HFFc6 (cell line): ENCODE data around the gene PDIK1L. TPM values are rescaled to one million over a fixed set of nuclear protein-coding genes. Genes with fewer than 3 reads are reported as not detected.
A peak's percentile ranks its signal among the peaks of the same experiment; 100 is the strongest.

Experiments used
- DNase-seq: peaks from one replicate; pipeline ENCODE4 v3.0.0-alpha.2; 2018
- H3K27ac Mint-ChIP-seq: 2 replicates; pipeline ENCODE4 v1.8.0; 2020; ENCODE audit warnings: mild to moderate bottlenecking, mixed read lengths
- H3K27me3 Mint-ChIP-seq: 2 replicates; pipeline ENCODE4 v1.8.0; 2021; ENCODE audit warnings: mild to moderate bottlenecking, moderate library complexity, mixed read lengths; ENCODE audit not compliant: insufficient read depth
- H3K36me3 Mint-ChIP-seq: 2 replicates; pipeline ENCODE4 v1.8.0; 2021; ENCODE audit warnings: low read depth, mixed read lengths
- H3K4me1 Mint-ChIP-seq: 2 replicates; pipeline ENCODE4 v1.8.0; 2020; ENCODE audit warnings: low read depth, mixed read lengths
- H3K4me3 Mint-ChIP-seq: 2 replicates; pipeline ENCODE4 v1.8.0; 2020; ENCODE audit warnings: mild to moderate bottlenecking, moderate library complexity, mixed read lengths
- H3K9me3 Mint-ChIP-seq: 2 replicates; pipeline ENCODE4 v1.8.0; 2020; ENCODE audit warnings: mild to moderate bottlenecking, mixed read lengths
- CTCF ChIP-seq: fragments of 200-600 bp; sonication (generic); IDR thresholded peaks from 2 replicates; pipeline ENCODE4 v1.5.0; 2021; ENCODE audit warnings: antibody characterized with exemption, mild to moderate bottlenecking
- total RNA-seq, 6 experiments: library from RNA; stranded (reverse); fragmentation: NEBNext Ultra II Directional; extraction: Animal tissue kit (Norgen Biotek cat#: 25700); gene quantifications; 2 replicates in 1 of 6; 3 replicates in 5 of 6; pipeline ENCODE4 v1.2.3, GENCODE V29; 2021

The PDIK1L gene
- total RNA-seq, 6 experiments from 2014 or later = 2.5 to 4.4 (median 3.8) TPM

- Mint-ChIP-seq H3K27ac (no peak overlapping the region), H3K4me1 (peaks cover 31% of the 10 kb centered on the region), H3K9me3 (no peaks in the 10 kb centered on the region), H3K36me3 (peaks cover 4% of the 10 kb centered on the region; the same call in 1 of the 2 replicates), H3K27me3 (no peaks in the 10 kb centered on the region), H3K4me3 (peak overlapping the region; percentile 95)
- no peak for TF ChIP-seq CTCF
- DNase-seq = no peak
Observed at GRCh38 chr1:26109229-26110164, 2.1 kb upstream of the PDIK1L start.

- Mint-ChIP-seq H3K27me3 (no peaks in the 10 kb centered on the region), H3K27ac (peak overlapping the region; percentile 73), H3K4me1 (peaks cover 22% of the 10 kb centered on the region), H3K36me3 (peaks cover 5% of the 10 kb centered on the region; the same call in 1 of the 2 replicates), H3K4me3 (peak overlapping the region; percentile 95), H3K9me3 (no peaks in the 10 kb centered on the region)
- peak; percentile 54 for DNase-seq
- TF ChIP-seq CTCF = peak; percentile 28; the same call in 1 of the 2 replicates
Observed at GRCh38 chr1:26110731-26111529, 694 bp upstream of the PDIK1L start.

GRCh38 chr1:26112407-26112775 is 767 bp downstream of the PDIK1L start:
- Mint-ChIP-seq H3K36me3 (peaks cover 5% of the 10 kb centered on the region; the same call in 1 of the 2 replicates), H3K4me1 (peaks cover 22% of the 10 kb centered on the region), H3K4me3 (peak overlapping the region; percentile 94), H3K27ac (peak overlapping the region; percentile 70), H3K27me3 (no peaks in the 10 kb centered on the region), H3K9me3 (no peaks in the 10 kb centered on the region)
- no peak for TF ChIP-seq CTCF
- no peak for DNase-seq

- peaks cover 11% of the 10 kb centered on the region; the same call in 1 of the 2 replicates for H3K36me3 Mint-ChIP-seq
- no peak for TF ChIP-seq CTCF
- H3K4me3 Mint-ChIP-seq = no peak overlapping the region
- peaks cover 22% of the 10 kb centered on the region for H3K4me1 Mint-ChIP-seq
- no peaks in the 10 kb centered on the region for H3K9me3 Mint-ChIP-seq
- H3K27me3 Mint-ChIP-seq = no peaks in the 10 kb centered on the region; the same call in 1 of the 2 replicates
- H3K27ac Mint-ChIP-seq = no peak overlapping the region
- no peak for DNase-seq
Observed at GRCh38 chr1:26114165-26114927, 2.7 kb downstream of the PDIK1L start.
